Measurements from ENCODE around the gene DGCR2. TPM values are rescaled to one million over a fixed set of nuclear protein-coding genes. Genes with fewer than 3 reads are reported as not detected.
A peak's percentile ranks its signal among the peaks of the same experiment; 100 is the strongest.
"Not testable (repeated sequence)": the region's sequence is repeated elsewhere in the genome, so short reads cannot be mapped to it uniquely, and the experiment has no call there.

Gene DGCR2
- total RNA-seq, 1 experiment from 2014 or later = 41.1 TPM

DNA sequence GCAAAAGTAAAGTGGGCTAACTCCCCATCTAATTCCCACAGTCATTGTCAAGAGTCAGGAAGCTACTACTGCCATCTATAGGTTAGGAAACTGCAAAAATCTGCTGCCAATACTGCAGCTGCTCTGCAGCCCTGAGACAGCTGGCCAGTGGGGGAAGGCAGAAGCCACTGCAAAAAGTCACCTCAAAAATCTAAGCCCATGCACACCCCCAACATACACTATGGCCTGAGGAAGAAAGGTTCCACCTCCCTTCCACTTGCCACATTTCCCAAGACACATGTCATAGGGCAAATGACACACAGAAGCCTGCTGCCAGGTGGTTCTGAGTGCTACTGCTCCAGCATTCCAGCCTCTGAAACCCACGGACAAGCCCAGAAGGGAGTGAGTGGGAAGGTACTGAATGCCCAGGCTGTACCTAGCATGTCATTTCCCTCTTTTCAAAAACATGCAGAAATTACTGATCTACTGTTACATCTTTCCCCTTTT, 36.9 kb downstream of the DGCR2 start:
- Histone ChIP-seq H3K4me3 (ENCODE audit: low read depth, low read length, poor library complexity, severe bottlenecking) (no peak overlapping the region), H3K36me3 (ENCODE audit: insufficient read depth, low read length, poor library complexity, severe bottlenecking) (peaks cover 9% of the 10 kb centered on the region), H3K4me1 (ENCODE audit: insufficient read depth, low read length, poor library complexity, severe bottlenecking) (peaks cover 14% of the 10 kb centered on the region), H3K9me3 (ENCODE audit: low read depth, low read length, poor library complexity, severe bottlenecking) (no peaks in the 10 kb centered on the region), H3K27me3 (replicated peaks; ENCODE audit: insufficient read depth, low read depth, low read length, poor library complexity) (no peaks in the 10 kb centered on the region), H3K27ac (ENCODE audit: low read depth, low read length, poor library complexity, severe bottlenecking) (peak overlapping the region; percentile 42)
- TF ChIP-seq, protein P1, sequence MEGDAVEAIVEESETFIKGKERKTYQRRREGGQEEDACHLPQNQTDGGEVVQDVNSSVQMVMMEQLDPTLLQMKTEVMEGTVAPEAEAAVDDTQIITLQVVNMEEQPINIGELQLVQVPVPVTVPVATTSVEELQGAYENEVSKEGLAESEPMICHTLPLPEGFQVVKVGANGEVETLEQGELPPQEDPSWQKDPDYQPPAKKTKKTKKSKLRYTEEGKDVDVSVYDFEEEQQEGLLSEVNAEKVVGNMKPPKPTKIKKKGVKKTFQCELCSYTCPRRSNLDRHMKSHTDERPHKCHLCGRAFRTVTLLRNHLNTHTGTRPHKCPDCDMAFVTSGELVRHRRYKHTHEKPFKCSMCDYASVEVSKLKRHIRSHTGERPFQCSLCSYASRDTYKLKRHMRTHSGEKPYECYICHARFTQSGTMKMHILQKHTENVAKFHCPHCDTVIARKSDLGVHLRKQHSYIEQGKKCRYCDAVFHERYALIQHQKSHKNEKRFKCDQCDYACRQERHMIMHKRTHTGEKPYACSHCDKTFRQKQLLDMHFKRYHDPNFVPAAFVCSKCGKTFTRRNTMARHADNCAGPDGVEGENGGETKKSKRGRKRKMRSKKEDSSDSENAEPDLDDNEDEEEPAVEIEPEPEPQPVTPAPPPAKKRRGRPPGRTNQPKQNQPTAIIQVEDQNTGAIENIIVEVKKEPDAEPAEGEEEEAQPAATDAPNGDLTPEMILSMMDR (conservative IDR thresholded peaks at IDR 0.05; ENCODE audit: low read depth, low read length) = peak; percentile 69
- no peak for TF ChIP-seq EZH2 (IDR thresholded peaks at IDR 0.05; ENCODE audit: borderline replicate concordance, low read depth, low read length, poor library complexity, severe bottlenecking)
- CTCF ChIA-PET = interaction anchor here (0.6 to 1.0 kb wide), 3 partner anchors 9 to 176 kb away, joined by 3 read pairs; no protein-coding TSS in a partner anchor
- BruUV-seq (replicated peaks) = no TSS peak
- DNase-seq (ENCODE audit: low spot score) = peak; percentile 67
- intact Hi-C loops (cut with micrococcal nuclease; ENCODE audit: unreplicated experiment) = no loop called here
- POLR2A ChIA-PET (ENCODE audit: low non-redundant PET) = interaction anchor here (0.5 kb wide), 1 partner anchor 1596 kb away, joined by 4 read pairs; no protein-coding TSS in a partner anchor

DNA sequence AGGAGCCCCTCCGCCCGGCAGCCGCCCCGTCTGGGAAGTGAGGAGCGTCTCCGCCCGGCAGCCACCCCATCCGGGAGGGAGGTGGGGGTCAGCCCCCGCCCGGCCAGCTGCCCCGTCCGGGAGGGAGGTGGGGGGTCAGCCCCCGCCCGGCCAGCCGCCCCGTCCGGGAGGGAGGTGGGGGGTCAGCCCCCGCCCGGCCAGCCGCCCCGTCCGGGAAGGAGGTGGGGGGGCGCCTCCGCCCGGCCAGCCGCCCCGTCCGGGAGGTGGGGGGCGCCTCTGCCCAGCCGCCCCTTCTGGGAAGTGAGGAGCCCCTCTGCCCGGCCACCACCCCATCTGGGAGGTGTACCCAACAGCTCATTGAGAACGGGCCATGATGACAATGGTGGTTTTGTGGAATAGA, 37.6 kb downstream of the DGCR2 start:
- intact Hi-C loops (cut with micrococcal nuclease; ENCODE audit: unreplicated experiment) = not testable (repeated sequence)

DNA sequence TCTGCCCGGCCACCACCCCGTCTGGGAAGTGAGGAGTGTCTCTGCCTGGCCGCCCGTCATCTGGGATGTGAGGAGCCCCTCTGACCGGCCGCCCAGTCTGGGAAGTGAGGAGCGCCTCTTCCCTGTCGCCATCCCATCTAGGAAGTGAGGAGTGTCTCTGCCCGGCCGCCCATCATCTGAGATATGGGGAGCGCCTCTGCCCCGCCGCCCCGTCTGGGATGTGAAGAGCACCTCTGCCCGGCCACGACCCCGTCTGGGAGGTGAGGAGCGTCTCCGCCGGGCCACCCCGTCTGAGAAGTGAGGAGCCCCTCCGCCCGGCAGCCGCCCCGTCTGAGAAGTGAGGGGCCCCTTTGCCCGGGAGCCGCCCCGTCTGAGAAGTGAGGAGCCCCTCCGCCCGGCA, 38.1 kb downstream of the DGCR2 start:
- H3K36me3 ChIP-seq (ENCODE audit: insufficient read depth, low read length, poor library complexity, severe bottlenecking); POLR2A ChIA-PET (ENCODE audit: low non-redundant PET); H3K4me3 ChIP-seq (ENCODE audit: low read depth, low read length, poor library complexity, severe bottlenecking); intact Hi-C loops (cut with micrococcal nuclease; ENCODE audit: unreplicated experiment); BruUV-seq (replicated peaks); DNase-seq (ENCODE audit: low spot score); H3K9me3 ChIP-seq (ENCODE audit: low read depth, low read length, poor library complexity, severe bottlenecking); CTCF ChIA-PET; H3K27me3 ChIP-seq (replicated peaks; ENCODE audit: insufficient read depth, low read depth, low read length, poor library complexity); H3K27ac ChIP-seq (ENCODE audit: low read depth, low read length, poor library complexity, severe bottlenecking): not testable (repeated sequence)
- peaks cover 21% of the 10 kb centered on the region for H3K4me1 ChIP-seq (ENCODE audit: insufficient read depth, low read length, poor library complexity, severe bottlenecking)

More for the DNA sequence above, 37.6 kb downstream of the DGCR2 start:
- BruUV-seq (replicated peaks); DNase-seq (ENCODE audit: low spot score); H3K9me3 ChIP-seq (ENCODE audit: low read depth, low read length, poor library complexity, severe bottlenecking); H3K36me3 ChIP-seq (ENCODE audit: insufficient read depth, low read length, poor library complexity, severe bottlenecking); H3K4me3 ChIP-seq (ENCODE audit: low read depth, low read length, poor library complexity, severe bottlenecking); H3K27ac ChIP-seq (ENCODE audit: low read depth, low read length, poor library complexity, severe bottlenecking); H3K27me3 ChIP-seq (replicated peaks; ENCODE audit: insufficient read depth, low read depth, low read length, poor library complexity): not testable (repeated sequence)
- peaks cover 20% of the 10 kb centered on the region for H3K4me1 ChIP-seq (ENCODE audit: insufficient read depth, low read length, poor library complexity, severe bottlenecking)
- ChIA-PET CTCF (interaction anchor here (0.7 to 1.0 kb wide), 3 partner anchors 8 to 1579 kb away, joined by 3 to 6 read pairs (median 3); no protein-coding TSS in a partner anchor), POLR2A (ENCODE audit: low non-redundant PET) (interaction anchor here (0.5 kb wide), 1 partner anchor 1595 kb away, joined by 4 read pairs; no protein-coding TSS in a partner anchor)

DNA sequence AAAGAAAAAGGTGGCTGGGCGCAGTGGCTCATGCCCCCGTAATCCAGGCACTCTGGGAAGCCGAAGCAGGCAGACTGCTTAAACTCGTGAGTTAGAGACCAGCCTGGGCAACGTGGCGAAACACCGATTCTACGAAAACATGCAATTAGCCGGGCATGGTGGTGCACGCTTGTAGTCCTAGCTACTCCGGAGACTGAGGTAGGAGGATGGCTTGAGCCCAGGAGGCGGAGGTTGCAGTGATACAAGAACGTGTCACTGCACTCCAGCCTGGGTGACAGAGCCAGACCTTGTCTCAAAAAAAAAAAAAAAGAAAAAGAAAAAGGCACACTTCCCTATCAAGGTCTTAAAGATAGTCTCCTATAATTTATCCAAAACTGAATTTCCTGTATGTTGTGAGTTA, 39.4 kb downstream of the DGCR2 start:
- Histone ChIP-seq H3K4me3 (ENCODE audit: low read depth, low read length, poor library complexity, severe bottlenecking) (no peak overlapping the region), H3K27me3 (replicated peaks; ENCODE audit: insufficient read depth, low read depth, low read length, poor library complexity) (no peaks in the 10 kb centered on the region), H3K4me1 (ENCODE audit: insufficient read depth, low read length, poor library complexity, severe bottlenecking) (peaks cover 21% of the 10 kb centered on the region), H3K27ac (ENCODE audit: low read depth, low read length, poor library complexity, severe bottlenecking) (no peak overlapping the region), H3K9me3 (ENCODE audit: low read depth, low read length, poor library complexity, severe bottlenecking) (no peaks in the 10 kb centered on the region), H3K36me3 (ENCODE audit: insufficient read depth, low read length, poor library complexity, severe bottlenecking) (peaks cover 9% of the 10 kb centered on the region)
- POLR2A ChIA-PET (ENCODE audit: low non-redundant PET) = no interaction called here
- intact Hi-C loops (cut with micrococcal nuclease; ENCODE audit: unreplicated experiment) = no loop called here
- no TSS peak for BruUV-seq (replicated peaks)
- DNase-seq (ENCODE audit: low spot score) = no peak
- CTCF ChIA-PET = no interaction called here
- TF ChIP-seq EZH2 (IDR thresholded peaks at IDR 0.05; ENCODE audit: borderline replicate concordance, low read depth, low read length, poor library complexity, severe bottlenecking) = no peak
- TF ChIP-seq, protein P1 (conservative IDR thresholded peaks at IDR 0.05; ENCODE audit: low read depth, low read length) = no peak
